HepG2 (cell line): Measurements from ENCODE around the gene MATR3. TPM values are rescaled to one million over a fixed set of nuclear protein-coding genes. Genes with fewer than 3 reads are reported as not detected.

Source experiments
- DPF2 ChIP-seq: sonication (generic); formaldehyde crosslinking; IDR thresholded peaks from 2 replicates; pipeline ENCODE4 v1.4.0; 2020; ENCODE audit warnings: mild to moderate bottlenecking, low read depth, missing genetic modification reagents, borderline replicate concordance
- HNRNPLL ChIP-seq: fragments of 200-400 bp; formaldehyde crosslinking; IDR thresholded peaks from 2 replicates; pipeline ENCODE4 v1.6.1; 2017; ENCODE audit warnings: mild to moderate bottlenecking, low read depth, low read length; ENCODE audit not compliant: poor library complexity, severe bottlenecking
- JUND ChIP-seq: sonication (generic); formaldehyde crosslinking; IDR thresholded peaks from 2 replicates; pipeline ENCODE4 v1.8.0; 2022; ENCODE audit warnings: mild to moderate bottlenecking, missing genetic modification reagents
- KDM1A ChIP-seq: IDR thresholded peaks from 2 replicates; pipeline ENCODE4 v1.6.1; 2016; ENCODE audit warnings: missing compliant biosample characterization
- PCBP2 ChIP-seq: fragments of 200-400 bp; formaldehyde crosslinking; optimal IDR thresholded peaks from 2 replicates; pipeline ENCODE3; 2018; ENCODE audit warnings: low read length, low read depth; ENCODE audit not compliant: poor library complexity, severe bottlenecking
- SETDB1 ChIP-seq: sonication (generic); formaldehyde crosslinking; IDR thresholded peaks from 2 replicates; pipeline ENCODE4 v1.5.1; 2020; ENCODE audit warnings: missing genetic modification reagents, mild to moderate bottlenecking, borderline replicate concordance
- TCF7 ChIP-seq: sonication (generic); IDR thresholded peaks from 2 replicates; pipeline ENCODE4 v1.6.1; 2016; ENCODE audit warnings: antibody characterized with exemption, low read depth
- ZNF3 ChIP-seq: IDR thresholded peaks from 2 replicates; pipeline ENCODE4 v1.7.0; 2017; ENCODE audit warnings: inconsistent platforms
- ZNF484 ChIP-seq: sonication (generic); formaldehyde crosslinking; IDR thresholded peaks from 2 replicates; pipeline ENCODE4 v1.5.1; 2020; ENCODE audit warnings: mild to moderate bottlenecking, low read depth, missing genetic modification reagents, borderline replicate concordance
- ZNF563 ChIP-seq: sonication (generic); formaldehyde crosslinking; IDR thresholded peaks from 2 replicates; pipeline ENCODE4 v1.8.0; 2022; ENCODE audit warnings: mild to moderate bottlenecking, moderate library complexity, missing genetic modification reagents
- ZNF660 ChIP-seq: sonication (generic); formaldehyde crosslinking; IDR thresholded peaks from 2 replicates; pipeline ENCODE4 v1.5.1; 2020; ENCODE audit warnings: mild to moderate bottlenecking, low read depth, missing genetic modification reagents, borderline replicate concordance
- ZNF713 ChIP-seq: sonication (generic); formaldehyde crosslinking; IDR thresholded peaks from 2 replicates; pipeline ENCODE4 v1.4.0; 2020; ENCODE audit warnings: mild to moderate bottlenecking, missing genetic modification reagents
- ZNF737 ChIP-seq: sonication (generic); formaldehyde crosslinking; IDR thresholded peaks from 2 replicates; pipeline ENCODE4 v1.5.0; 2020; ENCODE audit warnings: missing genetic modification reagents, mild to moderate bottlenecking, borderline replicate concordance
- ZNF883 ChIP-seq: sonication (generic); formaldehyde crosslinking; IDR thresholded peaks from 2 replicates; pipeline ENCODE4 v1.5.1; 2020; ENCODE audit warnings: mild to moderate bottlenecking, missing genetic modification reagents; ENCODE audit errors: not compliant biosample characterization
- polyA plus RNA-seq, 8 experiments: library from polyadenylated mRNA; depleted of rRNA in 3 of 8; stranded (reverse) in 7 of 8; unstranded in 1 of 8; fragments of >200 nt; fragmentation: Illumina TruSeq in 4 of 8; extraction: Trizol in 4 of 8; gene quantifications; 2 replicates each; pipeline versions ENCODE4 v1.2.1 to v1.2.3, GENCODE V29; 2011 to 2016; ENCODE audit warnings: low read depth in 4 of 8, missing spikeins in 1 of 8, mixed read lengths in 1 of 8; ENCODE audit not compliant: insufficient read depth in 1 of 8
- total RNA-seq, 5 experiments: library from RNA; depleted of rRNA; stranded (reverse); fragments of >200 nt; fragmentation: Illumina TruSeq; extraction: Trizol; gene quantifications; 2 replicates each; pipeline ENCODE4 v1.2.3, GENCODE V29; 2016; ENCODE audit warnings: low read depth in 1 of 5
- TF ChIP-seq, protein P1 (sequence below): sonication (generic); formaldehyde crosslinking; IDR thresholded peaks from 2 replicates; pipeline ENCODE4 v1.4.0; 2020; ENCODE audit warnings: mild to moderate bottlenecking, missing genetic modification reagents
- TF ChIP-seq, protein P2 (sequence below): IDR thresholded peaks from 2 replicates; pipeline ENCODE4 v1.6.1; 2016; ENCODE audit warnings: low read depth, borderline replicate concordance
- TF ChIP-seq, protein P3 (sequence below): sonication (generic); formaldehyde crosslinking; IDR thresholded peaks from 2 replicates; pipeline ENCODE4 v1.4.0; 2020; ENCODE audit warnings: low read depth, missing genetic modification reagents

MATR3 gene
- total and polyA plus RNA-seq, 2 of the 13 experiments (the other 11 are each of a cell fraction or from before 2014, with no cell fraction given), result 94.2 to 341 TPM

DNA sequence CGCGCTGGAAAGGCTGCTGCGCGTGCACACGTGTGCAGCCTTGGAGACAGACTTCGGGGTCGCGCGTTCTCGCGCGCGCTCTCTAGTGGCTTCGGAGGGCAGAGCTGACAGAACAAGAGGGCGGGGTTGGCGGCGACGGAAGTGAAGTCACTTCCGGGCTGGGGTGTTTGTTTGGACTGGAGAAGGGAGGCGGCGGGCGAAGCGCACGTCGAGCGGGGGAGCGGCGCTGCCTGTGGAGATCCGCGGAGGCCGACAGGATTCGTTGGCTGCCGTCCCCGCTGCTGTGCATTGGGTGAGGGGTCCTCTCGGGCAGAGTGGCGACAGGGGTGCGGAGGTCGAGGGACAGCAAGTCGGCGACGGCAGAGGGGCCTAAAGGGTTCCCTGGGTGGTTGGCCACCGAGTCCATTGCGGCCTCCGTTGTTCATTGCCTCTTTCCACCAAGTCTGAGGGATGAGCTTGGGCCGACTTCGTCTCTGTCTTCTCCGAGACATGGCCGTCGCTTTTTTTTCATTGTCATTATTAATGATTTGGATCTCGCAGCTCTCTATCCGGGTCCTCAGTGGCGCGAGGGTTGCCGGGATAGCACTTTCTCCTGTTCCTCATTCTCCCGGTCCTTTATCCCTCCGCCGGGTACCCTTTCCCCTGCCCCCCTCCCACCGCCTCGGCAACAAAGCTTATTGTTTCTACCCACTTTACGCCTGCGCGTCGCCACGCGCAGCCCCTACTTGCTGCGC is 48.3 kb downstream of the MATR3 start, which contains the start of gene PAIP2 (continued):
- TF ChIP-seq DPF2 (CRISPR knock-in tag), result no peak; the same call in 1 of the 2 replicates
- TF ChIP-seq KDM1A, result no peak
- TF ChIP-seq SETDB1, result no peak
- TF ChIP-seq JUND, result peak; percentile 75; the same call in 1 of the 2 replicates
- no peak for TF ChIP-seq ZNF484 (CRISPR knock-in tag)
- TF ChIP-seq, protein P1, sequence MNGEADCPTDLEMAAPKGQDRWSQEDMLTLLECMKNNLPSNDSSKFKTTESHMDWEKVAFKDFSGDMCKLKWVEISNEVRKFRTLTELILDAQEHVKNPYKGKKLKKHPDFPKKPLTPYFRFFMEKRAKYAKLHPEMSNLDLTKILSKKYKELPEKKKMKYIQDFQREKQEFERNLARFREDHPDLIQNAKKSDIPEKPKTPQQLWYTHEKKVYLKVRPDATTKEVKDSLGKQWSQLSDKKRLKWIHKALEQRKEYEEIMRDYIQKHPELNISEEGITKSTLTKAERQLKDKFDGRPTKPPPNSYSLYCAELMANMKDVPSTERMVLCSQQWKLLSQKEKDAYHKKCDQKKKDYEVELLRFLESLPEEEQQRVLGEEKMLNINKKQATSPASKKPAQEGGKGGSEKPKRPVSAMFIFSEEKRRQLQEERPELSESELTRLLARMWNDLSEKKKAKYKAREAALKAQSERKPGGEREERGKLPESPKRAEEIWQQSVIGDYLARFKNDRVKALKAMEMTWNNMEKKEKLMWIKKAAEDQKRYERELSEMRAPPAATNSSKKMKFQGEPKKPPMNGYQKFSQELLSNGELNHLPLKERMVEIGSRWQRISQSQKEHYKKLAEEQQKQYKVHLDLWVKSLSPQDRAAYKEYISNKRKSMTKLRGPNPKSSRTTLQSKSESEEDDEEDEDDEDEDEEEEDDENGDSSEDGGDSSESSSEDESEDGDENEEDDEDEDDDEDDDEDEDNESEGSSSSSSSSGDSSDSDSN (CRISPR knock-in tag), result peak; percentile 58
- no peak for TF ChIP-seq ZNF737
- TF ChIP-seq ZNF883 (CRISPR knock-in tag), result peak; percentile 76
- no peak for TF ChIP-seq PCBP2
- TF ChIP-seq, protein P2, sequence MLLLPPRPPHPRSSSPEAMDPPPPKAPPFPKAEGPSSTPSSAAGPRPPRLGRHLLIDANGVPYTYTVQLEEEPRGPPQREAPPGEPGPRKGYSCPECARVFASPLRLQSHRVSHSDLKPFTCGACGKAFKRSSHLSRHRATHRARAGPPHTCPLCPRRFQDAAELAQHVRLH (CRISPR knock-in tag), result peak; percentile 26; the same call in 1 of the 2 replicates
- no peak for TF ChIP-seq ZNF3 (CRISPR knock-in tag)
- TF ChIP-seq TCF7, result no peak
- no peak for TF ChIP-seq ZNF563 (CRISPR knock-in tag)
- TF ChIP-seq HNRNPLL, result peak; percentile 71
- TF ChIP-seq ZNF713 (CRISPR knock-in tag), result no peak
- 0 out of 2 replicates have a peak, but pooled peaks have one; percentile 54 for TF ChIP-seq ZNF660
- TF ChIP-seq, protein P3, sequence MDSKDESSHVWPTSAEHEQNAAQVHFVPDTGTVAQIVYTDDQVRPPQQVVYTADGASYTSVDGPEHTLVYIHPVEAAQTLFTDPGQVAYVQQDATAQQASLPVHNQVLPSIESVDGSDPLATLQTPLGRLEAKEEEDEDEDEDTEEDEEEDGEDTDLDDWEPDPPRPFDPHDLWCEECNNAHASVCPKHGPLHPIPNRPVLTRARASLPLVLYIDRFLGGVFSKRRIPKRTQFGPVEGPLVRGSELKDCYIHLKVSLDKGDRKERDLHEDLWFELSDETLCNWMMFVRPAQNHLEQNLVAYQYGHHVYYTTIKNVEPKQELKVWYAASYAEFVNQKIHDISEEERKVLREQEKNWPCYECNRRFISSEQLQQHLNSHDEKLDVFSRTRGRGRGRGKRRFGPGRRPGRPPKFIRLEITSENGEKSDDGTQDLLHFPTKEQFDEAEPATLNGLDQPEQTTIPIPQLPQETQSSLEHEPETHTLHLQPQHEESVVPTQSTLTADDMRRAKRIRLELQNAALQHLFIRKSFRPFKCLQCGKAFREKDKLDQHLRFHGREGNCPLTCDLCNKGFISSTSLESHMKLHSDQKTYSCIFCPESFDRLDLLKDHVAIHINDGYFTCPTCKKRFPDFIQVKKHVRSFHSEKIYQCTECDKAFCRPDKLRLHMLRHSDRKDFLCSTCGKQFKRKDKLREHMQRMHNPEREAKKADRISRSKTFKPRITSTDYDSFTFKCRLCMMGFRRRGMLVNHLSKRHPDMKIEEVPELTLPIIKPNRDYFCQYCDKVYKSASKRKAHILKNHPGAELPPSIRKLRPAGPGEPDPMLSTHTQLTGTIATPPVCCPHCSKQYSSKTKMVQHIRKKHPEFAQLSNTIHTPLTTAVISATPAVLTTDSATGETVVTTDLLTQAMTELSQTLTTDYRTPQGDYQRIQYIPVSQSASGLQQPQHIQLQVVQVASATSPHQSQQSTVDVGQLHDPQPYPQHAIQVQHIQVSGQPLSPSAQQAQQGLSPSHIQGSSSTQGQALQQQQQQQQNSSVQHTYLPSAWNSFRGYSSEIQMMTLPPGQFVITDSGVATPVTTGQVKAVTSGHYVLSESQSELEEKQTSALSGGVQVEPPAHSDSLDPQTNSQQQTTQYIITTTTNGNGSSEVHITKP (CRISPR knock-in tag), result 0 out of 2 replicates have a peak, but pooled peaks have one; percentile 61
